ENCODE measurements around the gene GDF11. TPM values are rescaled to one million over a fixed set of nuclear protein-coding genes. Genes with fewer than 3 reads are reported as not detected.
A peak's percentile ranks its signal among the peaks of the same experiment; 100 is the strongest.

GDF11 gene
- total RNA-seq, 2 experiments from 2014 or later = 10.2 to 11.5 TPM

DNA sequence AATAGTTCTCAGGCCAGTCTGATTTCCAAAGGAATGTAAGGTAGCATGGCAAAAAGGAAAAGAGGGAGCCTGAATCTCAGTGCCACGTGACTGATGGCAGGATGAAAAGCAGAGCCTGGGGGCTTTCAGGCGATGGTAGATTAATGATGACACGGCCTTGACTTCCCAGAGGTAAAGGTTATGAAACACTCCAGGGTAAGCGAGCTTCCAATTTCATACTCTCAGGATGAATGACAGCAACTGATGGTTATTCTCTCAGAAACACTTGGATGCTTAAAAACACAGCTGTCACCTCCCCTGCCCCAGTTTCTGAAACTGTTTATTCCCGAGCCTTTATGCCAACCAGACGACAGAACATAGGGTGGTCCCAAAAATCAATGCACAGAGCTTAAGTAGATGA is 28.8 kb downstream of the GDF11 start:
- no peak overlapping the region for H3K4me3 Mint-ChIP-seq
- H3K36me3 Mint-ChIP-seq = peaks cover 15% of the 10 kb centered on the region
- DNase-seq = no peak
- H3K27me3 Mint-ChIP-seq = no peaks in the 10 kb centered on the region
- POLR2A ChIA-PET = no interaction called here
- no peak for ATAC-seq (ENCODE audit: low read depth)
- peaks cover 11% of the 10 kb centered on the region for H3K4me1 Mint-ChIP-seq
- H3K9me3 Mint-ChIP-seq = no peaks in the 10 kb centered on the region
- no peak overlapping the region for H3K27ac Mint-ChIP-seq

DNA sequence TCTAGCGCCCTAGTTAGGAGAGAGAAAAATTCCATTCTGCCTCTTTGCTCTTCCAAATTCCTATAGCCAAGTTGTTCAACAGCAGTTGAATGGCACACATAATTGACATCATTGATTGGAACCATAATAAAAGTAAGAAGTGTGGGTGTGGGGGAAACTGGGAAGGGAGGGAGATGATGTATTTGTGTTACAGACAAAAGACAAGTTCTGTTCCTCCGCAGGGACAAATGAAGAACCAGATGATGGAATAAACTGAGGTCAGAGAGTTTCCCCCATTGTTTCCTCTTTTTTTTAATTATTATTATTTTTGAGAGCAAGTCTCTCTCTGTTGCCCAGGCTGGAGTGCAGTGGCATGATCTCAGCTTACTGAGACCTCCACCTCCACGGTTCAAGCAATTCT is 34.9 kb downstream of the GDF11 start:
- H3K4me1 Mint-ChIP-seq = peaks cover 12% of the 10 kb centered on the region
- no peaks in the 10 kb centered on the region for H3K27me3 Mint-ChIP-seq
- H3K27ac Mint-ChIP-seq = no peak overlapping the region
- no peak for ATAC-seq (ENCODE audit: low read depth)
- POLR2A ChIA-PET = no interaction called here
- no peaks in the 10 kb centered on the region for H3K9me3 Mint-ChIP-seq
- H3K4me3 Mint-ChIP-seq = no peak overlapping the region
- peaks cover 29% of the 10 kb centered on the region for H3K36me3 Mint-ChIP-seq
- DNase-seq = no peak

- Mint-ChIP-seq H3K4me1 (peaks cover 7% of the 10 kb centered on the region), H3K36me3 (peaks cover 35% of the 10 kb centered on the region), H3K9me3 (no peaks in the 10 kb centered on the region), H3K4me3 (no peak overlapping the region), H3K27me3 (no peaks in the 10 kb centered on the region), H3K27ac (no peak overlapping the region)
- DNase-seq (no peak), ATAC-seq (ENCODE audit: low read depth) (no peak)
- POLR2A ChIA-PET = interaction anchor here (0.5 kb wide), 1 partner anchor 22 kb away, joined by 7 read pairs; no protein-coding TSS in a partner anchor
Measured at GRCh38 chr12:55780685-55781084, 37.8 kb downstream of the GDF11 start.

DNA sequence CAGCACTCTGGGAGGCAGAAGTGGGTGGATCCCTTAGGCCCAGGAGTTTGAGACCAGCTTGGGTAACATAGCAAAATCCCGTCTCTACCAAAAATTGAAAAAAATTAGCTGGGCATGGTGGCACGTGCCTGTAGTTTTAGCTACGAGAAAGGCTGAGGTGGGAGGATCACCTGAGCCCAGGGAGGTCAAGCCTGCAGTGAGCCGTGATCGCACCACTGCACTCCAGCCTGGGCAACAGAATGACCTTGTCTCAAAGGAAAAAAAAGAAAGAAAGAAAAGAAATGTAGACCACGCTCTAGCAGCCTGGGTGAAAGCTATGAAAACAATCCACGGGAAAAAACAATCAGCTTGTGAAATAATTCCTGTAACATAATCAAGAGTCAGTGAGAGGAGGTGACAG is 45.6 kb downstream of the GDF11 start:
- Mint-ChIP-seq H3K27ac (peak overlapping the region; percentile 47), H3K4me1 (no peaks in the 10 kb centered on the region), H3K27me3 (no peaks in the 10 kb centered on the region), H3K9me3 (no peaks in the 10 kb centered on the region), H3K4me3 (no peak overlapping the region), H3K36me3 (peaks cover 26% of the 10 kb centered on the region)
- DNase-seq (no peak), ATAC-seq (ENCODE audit: low read depth) (no peak)
- POLR2A ChIA-PET = interaction anchor here (0.7 kb wide), 1 partner anchor 15 kb away, joined by 3 read pairs; no protein-coding TSS in a partner anchor

- DNase-seq = no peak
- Mint-ChIP-seq H3K9me3 (no peaks in the 10 kb centered on the region), H3K4me1 (no peaks in the 10 kb centered on the region), H3K4me3 (no peak overlapping the region), H3K27me3 (no peaks in the 10 kb centered on the region), H3K27ac (no peak overlapping the region), H3K36me3 (peaks cover 22% of the 10 kb centered on the region)
- ATAC-seq (ENCODE audit: low read depth) = no peak
- POLR2A ChIA-PET = interaction anchor here (0.7 kb wide), 1 partner anchor 14 kb away, joined by 3 read pairs; no protein-coding TSS in a partner anchor
Measured at GRCh38 chr12:55789171-55789570, 46.2 kb downstream of the GDF11 start.

GRCh38 chr12:55789893-55790292 is 47.0 kb downstream of the GDF11 start:
- Mint-ChIP-seq H3K4me1 (no peaks in the 10 kb centered on the region), H3K4me3 (no peak overlapping the region), H3K27ac (no peak overlapping the region), H3K36me3 (peaks cover 24% of the 10 kb centered on the region), H3K27me3 (no peaks in the 10 kb centered on the region), H3K9me3 (no peaks in the 10 kb centered on the region)
- DNase-seq (no peak), ATAC-seq (ENCODE audit: low read depth) (no peak)
- POLR2A ChIA-PET = no interaction called here

DNA sequence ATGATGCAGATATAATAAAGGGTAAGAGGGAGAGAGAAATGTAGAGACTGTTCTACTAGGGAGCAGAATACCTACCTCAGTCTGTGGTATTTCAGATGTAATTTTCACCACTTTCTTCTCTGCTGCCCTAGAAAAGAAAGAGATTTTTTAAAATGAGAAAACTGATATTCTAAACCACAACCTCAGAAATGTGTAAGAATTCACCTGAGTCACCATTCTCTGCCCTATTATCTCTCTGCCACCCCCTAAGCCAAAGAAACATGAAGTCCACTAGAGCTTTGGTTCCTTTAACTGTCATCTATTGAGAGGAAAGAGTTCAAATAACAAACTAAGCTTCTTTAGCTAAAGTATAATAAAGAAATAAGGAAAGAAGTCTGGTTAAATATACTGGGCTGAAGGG is 53.0 kb downstream of the GDF11 start:
- H3K9me3 Mint-ChIP-seq = no peaks in the 10 kb centered on the region
- H3K27ac Mint-ChIP-seq = no peak overlapping the region
- H3K27me3 Mint-ChIP-seq = no peaks in the 10 kb centered on the region
- peaks cover 16% of the 10 kb centered on the region for H3K36me3 Mint-ChIP-seq
- peaks cover 6% of the 10 kb centered on the region for H3K4me1 Mint-ChIP-seq
- POLR2A ChIA-PET = no interaction called here
- ATAC-seq (ENCODE audit: low read depth) (no peak), DNase-seq (no peak)
- no peak overlapping the region for H3K4me3 Mint-ChIP-seq

DNA sequence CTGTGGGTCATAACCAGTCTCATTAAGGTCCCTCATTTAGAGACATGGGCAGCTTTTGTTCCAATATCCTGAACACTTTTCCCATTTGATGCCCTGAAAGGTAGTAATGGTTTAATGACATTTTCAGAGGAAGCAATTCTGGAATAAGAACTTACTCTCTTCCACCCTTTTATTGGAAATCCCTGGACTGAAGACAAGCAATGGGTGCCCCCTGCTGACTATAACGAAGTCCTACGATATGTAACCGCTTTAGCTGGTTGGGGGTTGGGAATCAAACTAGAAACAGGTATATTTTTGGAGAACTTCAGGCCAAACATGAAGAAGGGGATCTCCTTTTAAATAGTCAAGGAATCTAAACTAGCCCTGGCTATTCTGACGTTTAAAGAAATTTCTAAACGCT is 54.1 kb downstream of the GDF11 start:
- Mint-ChIP-seq H3K36me3 (peaks cover 17% of the 10 kb centered on the region), H3K4me3 (no peak overlapping the region), H3K27ac (no peak overlapping the region), H3K27me3 (no peaks in the 10 kb centered on the region), H3K9me3 (no peaks in the 10 kb centered on the region), H3K4me1 (peaks cover 6% of the 10 kb centered on the region)
- ATAC-seq (ENCODE audit: low read depth) = no peak
- DNase-seq = no peak
- POLR2A ChIA-PET = no interaction called here

DNA sequence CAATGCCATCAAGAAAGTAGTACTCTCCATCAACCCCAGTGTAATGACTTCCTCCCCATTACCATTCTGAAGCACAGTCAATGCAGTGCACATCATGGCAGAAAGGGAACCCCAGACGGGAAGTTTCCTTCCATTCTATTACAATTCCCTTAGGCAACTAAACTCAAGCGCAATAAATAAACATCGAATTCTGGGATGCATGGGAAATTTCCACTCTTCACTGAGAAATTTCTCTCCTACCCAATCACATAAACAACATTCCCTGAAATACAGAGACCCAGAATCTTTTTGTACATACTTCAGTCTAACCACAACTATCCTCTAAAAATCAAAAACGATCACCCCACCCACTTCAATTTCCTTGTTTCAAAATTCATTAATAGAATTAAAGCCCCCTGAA is 54.6 kb downstream of the GDF11 start:
- H3K36me3 Mint-ChIP-seq = peaks cover 17% of the 10 kb centered on the region
- ATAC-seq (ENCODE audit: low read depth) (no peak), DNase-seq (no peak)
- no peaks in the 10 kb centered on the region for H3K9me3 Mint-ChIP-seq
- H3K4me1 Mint-ChIP-seq = peaks cover 6% of the 10 kb centered on the region
- H3K27ac Mint-ChIP-seq = no peak overlapping the region
- POLR2A ChIA-PET = no interaction called here
- H3K4me3 Mint-ChIP-seq = no peak overlapping the region
- H3K27me3 Mint-ChIP-seq = no peaks in the 10 kb centered on the region

Other genes with a start within 250 kb of the GDF11 start
- gene OR6C4, start 193.5 kb upstream of the GDF11 start, total RNA-seq = not detected
- not detected for gene OR2AP1, start 170.7 kb upstream of the GDF11 start, total RNA-seq
- gene OR10P1, start 106.2 kb upstream of the GDF11 start, total RNA-seq = not detected
- gene ITGA7, start 35.2 kb upstream of the GDF11 start, total RNA-seq = 1 to 10 TPM; 4.1 to 4.2 TPM
- gene BLOC1S1, start 27.1 kb upstream of the GDF11 start, total RNA-seq = 100 to 1,000 TPM; 116 to 135 TPM
- 10 to 100 TPM; 19.0 to 21.2 TPM for gene RDH5, start 22.7 kb upstream of the GDF11 start, total RNA-seq
- 100 to 1,000 TPM; 150 to 165 TPM for gene CD63, start 14.1 kb upstream of the GDF11 start, total RNA-seq
- 10 to 100 TPM; 80.6 to 82.4 TPM for gene SARNP, start 74.6 kb downstream of the GDF11 start, total RNA-seq
- 10 to 100 TPM; 43.4 to 45.4 TPM for gene ORMDL2, start 74.9 kb downstream of the GDF11 start, total RNA-seq
- 10 to 100 TPM; 32.3 to 37.9 TPM for gene DNAJC14, start 86.5 kb downstream of the GDF11 start, total RNA-seq
- 1 to 10 TPM in 1 of 2 experiments, under 1 TPM in 1; 0.89 to 1.7 TPM for gene MMP19, start 99.8 kb downstream of the GDF11 start, total RNA-seq
- gene PYM1, start 184.8 kb downstream of the GDF11 start, total RNA-seq = 10 to 100 TPM; 48.3 to 48.7 TPM
- 100 to 1,000 TPM; 783 to 790 TPM for gene DGKA, start 188.0 kb downstream of the GDF11 start, total RNA-seq
- gene PMEL, start 222.9 kb downstream of the GDF11 start, total RNA-seq = under 1 TPM in 1 of 2 experiments, not detected in 1; 0.42 TPM
- 100 to 1,000 TPM; 117 to 125 TPM for gene CDK2, start 223.7 kb downstream of the GDF11 start, total RNA-seq
- gene RAB5B, start 231.0 kb downstream of the GDF11 start, total RNA-seq = 10 to 100 TPM; 69.7 to 72.4 TPM

Measured in activated naive CD8-positive, alpha-beta T cell treated with anti-CD3 and anti-CD28 coated beads, Interleukin-2, amount 10 ng/mL, durations not matched to agents 7 days and 5 days (primary cell).